ENCODE results near the gene SGPL1. TPM values are rescaled to one million over a fixed set of nuclear protein-coding genes. Genes with fewer than 3 reads are reported as not detected.

The SGPL1 gene
- total and polyA plus RNA-seq, 2 of the 8 experiments (the other 6 are each of a cell fraction or from before 2014, with no cell fraction given) = 20.5 to 51.6 TPM

- no peak for TF ChIP-seq BRCA1 (IDR thresholded peaks at IDR 0.05; ENCODE audit: low read depth, low read length)
Measured at GRCh38 chr10:70899096-70899495, 83.3 kb downstream of the SGPL1 start (continued).
